Jurkat, Clone E6-1 (cell line): Measurements from ENCODE around the gene MAPK14.
"Not testable (repeated sequence)": the region's sequence is repeated elsewhere in the genome, so short reads cannot be mapped to it uniquely, and the experiment has no call there.

ENCODE experiments used
- DNase-seq: peaks from one replicate; pipeline ENCODE4 v3.0.0-alpha.2; 2011; ENCODE audit warnings: low read depth, low spot score
- H3K4me3 ChIP-seq: 2 replicates; pipeline ENCODE4 v1.5.1; 2011; ENCODE audit warnings: mild to moderate bottlenecking, low read length, control low read depth, moderate library complexity

Gene MAPK14

GRCh38 chr6:36128793-36129192 lies 101.2 kb downstream of the MAPK14 start:
- DNase-seq: no peak
- no peak overlapping the region for H3K4me3 ChIP-seq

- not testable (repeated sequence) for DNase-seq, H3K4me3 ChIP-seq
These were observed 101.7 kb downstream of the MAPK14 start for GRCh38 chr6:36129334-36129733.

- DNase-seq: no peak
- no peak within 1 kb of the TSS for H3K4me3 ChIP-seq
These were observed 102.5 kb downstream of the MAPK14 start, which contains the start of gene MAPK13 for GRCh38 chr6:36129941-36130666. TSS of gene MAPK13 (plus strand) at chr6:36130513. CDS start at chr6:36130583, 70 bp downstream.

GRCh38 chr6:36130667-36131510 lies 103.3 kb downstream of the MAPK14 start:
- no peak overlapping the region for H3K4me3 ChIP-seq
- DNase-seq: no peak

- DNase-seq: no peak
These were observed 104.1 kb downstream of the MAPK14 start for GRCh38 chr6:36131511-36132245.

GRCh38 chr6:36132246-36132895 lies 104.8 kb downstream of the MAPK14 start:
- no peak overlapping the region for H3K4me3 ChIP-seq
- DNase-seq: no peak

More at GRCh38 chr6:36131511-36132245, 104.1 kb downstream of the MAPK14 start:
- H3K4me3 ChIP-seq: no peak overlapping the region

GRCh38 chr6:36133148-36133547 lies 105.5 kb downstream of the MAPK14 start:
- no peak for DNase-seq
- H3K4me3 ChIP-seq: no peak overlapping the region

- no peak overlapping the region for H3K4me3 ChIP-seq
- no peak for DNase-seq
These were observed 106.3 kb downstream of the MAPK14 start for GRCh38 chr6:36133912-36134311.

- DNase-seq: no peak
- H3K4me3 ChIP-seq: no peak overlapping the region
These were observed 107.6 kb downstream of the MAPK14 start for GRCh38 chr6:36135053-36135731.

- no peak for DNase-seq
- no peak overlapping the region for H3K4me3 ChIP-seq
These were observed 108.4 kb downstream of the MAPK14 start for GRCh38 chr6:36136034-36136433.

- no peak for DNase-seq
- no peak overlapping the region for H3K4me3 ChIP-seq
These were observed 108.9 kb downstream of the MAPK14 start for GRCh38 chr6:36136551-36136950.

- H3K4me3 ChIP-seq: no peak overlapping the region
- no peak for DNase-seq
These were observed 111.1 kb downstream of the MAPK14 start for GRCh38 chr6:36138667-36139066.

GRCh38 chr6:36139431-36139830 lies 111.8 kb downstream of the MAPK14 start:
- DNase-seq: no peak

GRCh38 chr6:36139991-36140710 lies 112.5 kb downstream of the MAPK14 start:
- H3K4me3 ChIP-seq: no peak overlapping the region
- no peak for DNase-seq

More at GRCh38 chr6:36139431-36139830, 111.8 kb downstream of the MAPK14 start:
- no peak overlapping the region for H3K4me3 ChIP-seq

GRCh38 chr6:36141091-36141490 lies 113.5 kb downstream of the MAPK14 start:
- DNase-seq: no peak
- H3K4me3 ChIP-seq: no peak overlapping the region

GRCh38 chr6:36141961-36142360 lies 114.4 kb downstream of the MAPK14 start:
- no peak overlapping the region for H3K4me3 ChIP-seq
- no peak for DNase-seq

GRCh38 chr6:36142971-36143838 lies 115.6 kb downstream of the MAPK14 start:
- no peak overlapping the region for H3K4me3 ChIP-seq
- DNase-seq: no peak
